Left lung (tissue), 10 donors: ENCODE measurements around the gene HINFP. TPM values are rescaled to one million over a fixed set of nuclear protein-coding genes. Genes with fewer than 3 reads are reported as not detected.

ENCODE experiments used
- ATAC-seq: fragments of 200-7000 bp; cut with Tn5 transposase; one replicate; pipeline ENCODE4 v1.9.1; 2020; ENCODE audit warnings: moderate library complexity
- DNase-seq, 4 donors: peaks; one replicate each; pipeline ENCODE4 v3.0.0-alpha.2; 2013 to 2020
- H3K27ac ChIP-seq, 2 donors: fragments of 200-600 bp; sonication (generic) in 1 of 2; one replicate each; pipeline versions ENCODE4 v1.5.0 to v1.8.0; 2020 to 2021
- H3K27me3 ChIP-seq, 2 donors: fragments of 200-600 bp; sonication (generic) in 1 of 2; one replicate each; pipeline versions ENCODE4 v1.5.0 to v1.8.0; 2020 to 2021
- H3K36me3 ChIP-seq, 2 donors: fragments of 200-600 bp; sonication (generic) in 1 of 2; one replicate each; pipeline versions ENCODE4 v1.5.0 to v1.8.0; 2020 to 2021
- H3K4me1 ChIP-seq, 2 donors: fragments of 200-600 bp; one replicate each; pipeline ENCODE4 v1.8.0; 2021
- H3K4me3 ChIP-seq, 2 donors: fragments of 200-600 bp; sonication (generic) in 1 of 2; one replicate each; pipeline versions ENCODE4 v1.5.0 to v1.8.0; 2020 to 2021; ENCODE audit warnings: mild to moderate bottlenecking in 1 of 2
- H3K9me3 ChIP-seq, 2 donors: fragments of 200-600 bp; sonication (generic) in 1 of 2; one replicate each; pipeline versions ENCODE4 v1.5.0 to v1.8.0; 2020 to 2021
- CTCF ChIP-seq, 2 donors: fragments of 200-600 bp; sonication (generic) in 1 of 2; IDR thresholded peaks; one replicate each; pipeline versions ENCODE4 v1.5.0 to v1.8.0; 2021; ENCODE audit warnings: antibody characterized with exemption in 2 of 2
- intact Hi-C, 2 donors: fragments of 100-400 bp; cut with DNase I; formaldehyde crosslinking; loops; one replicate each; pipeline versions ENCODE4 v1.11.2 to v1.14.2; 2022
- polyA plus RNA-seq, 6 donors: library from polyadenylated mRNA; unstranded; fragments of 120-200 nt; gene quantifications; one replicate each; pipeline ENCODE4 v1.2.1, GENCODE V29; 2013; ENCODE audit not compliant: insufficient read length in 6 of 6
- total RNA-seq, 2 donors: library from RNA; stranded (reverse); fragmentation: NEBNext Ultra II Directional; extraction: Animal tissue kit (Norgen Biotek cat#: 25700); gene quantifications; one replicate each; pipeline ENCODE4 v1.2.1, GENCODE V29; 2021
- donor health status: DM: no; HTN: yes; CAD: no.
- donor health status: DM: no; HTN: no; CAD: no.

Gene HINFP
- total and polyA plus RNA-seq, 8 donors: 21.6 to 41.7 (median 38.4) TPM

GRCh38 chr11:119117004-119117706 lies 4.2 kb upstream of the HINFP start:
- Histone ChIP-seq H3K4me3 (no peak overlapping the region), H3K27me3 (no peaks in the 10 kb centered on the region), H3K27ac (no peak overlapping the region), H3K36me3 (peaks cover 0 to 54% of the 10 kb centered on the region in 2 donors), H3K9me3 (no peaks in the 10 kb centered on the region), H3K4me1 (peaks cover 6 to 32% of the 10 kb centered on the region in 2 donors)
- no peak for ATAC-seq
- TF ChIP-seq CTCF (IDR thresholded peaks at IDR 0.05): no peak
- no peak for DNase-seq
- intact Hi-C loops: no loop called here

- Histone ChIP-seq H3K27ac (no peak overlapping the region), H3K4me1 (peaks cover 11 to 43% of the 10 kb centered on the region in 2 donors), H3K36me3 (peaks cover 0 to 43% of the 10 kb centered on the region in 2 donors), H3K4me3 (no peak overlapping the region), H3K27me3 (no peaks in the 10 kb centered on the region), H3K9me3 (no peaks in the 10 kb centered on the region)
- ATAC-seq (no peak), DNase-seq (no peak)
- no peak for TF ChIP-seq CTCF (IDR thresholded peaks at IDR 0.05)
- intact Hi-C loops: no loop called here
These were observed 3.2 kb upstream of the HINFP start for GRCh38 chr11:119118227-119118626.

- no peak for ATAC-seq
- Histone ChIP-seq H3K4me3 (no peak overlapping the region), H3K27ac (no peak overlapping the region), H3K36me3 (peaks cover 0 to 39% of the 10 kb centered on the region in 2 donors), H3K27me3 (no peaks in the 10 kb centered on the region), H3K4me1 (peaks cover 11 to 45% of the 10 kb centered on the region in 2 donors), H3K9me3 (no peaks in the 10 kb centered on the region)
- intact Hi-C loops: no loop called here
- DNase-seq: no peak
- no peak for TF ChIP-seq CTCF (IDR thresholded peaks at IDR 0.05)
These were observed 2.4 kb upstream of the HINFP start for GRCh38 chr11:119118946-119119345.

GRCh38 chr11:119120639-119121007 lies 757 bp upstream of the HINFP start:
- no peak for DNase-seq
- Histone ChIP-seq H3K36me3 (peaks cover 0 to 38% of the 10 kb centered on the region in 2 donors), H3K4me3 (peak overlapping the region; percentile 33 to 95), H3K4me1 (peaks cover 11 to 39% of the 10 kb centered on the region in 2 donors), H3K27ac (peak overlapping the region; percentile 55 to 92), H3K9me3 (no peaks in the 10 kb centered on the region), H3K27me3 (no peaks in the 10 kb centered on the region)
- no peak for TF ChIP-seq CTCF (IDR thresholded peaks at IDR 0.05)
- no peak for ATAC-seq
- intact Hi-C loops: no loop called here

GRCh38 chr11:119121811-119122124 lies 388 bp downstream of the HINFP start:
- H3K36me3 ChIP-seq: peaks cover 0 to 30% of the 10 kb centered on the region in 2 donors
- no peak for TF ChIP-seq CTCF (IDR thresholded peaks at IDR 0.05)
- intact Hi-C loops: no loop called here
- DNase-seq (no peak), ATAC-seq (no peak)
- peaks cover 11 to 33% of the 10 kb centered on the region in 2 donors for H3K4me1 ChIP-seq
- peak overlapping the region; percentile 86 to 95 for H3K4me3 ChIP-seq
- no peaks in the 10 kb centered on the region for H3K9me3 ChIP-seq
- H3K27me3 ChIP-seq: no peaks in the 10 kb centered on the region
- H3K27ac ChIP-seq: peak overlapping the region; percentile 36 to 92
